Transverse colon (tissue), 4 donors: ENCODE results near the gene POLG. TPM values are rescaled to one million over a fixed set of nuclear protein-coding genes. Genes with fewer than 3 reads are reported as not detected.

Experiments used
- DNase-seq: peaks from one replicate; pipeline ENCODE4 v3.0.0-alpha.2; 2019
- H3K27ac ChIP-seq, 4 donors: fragments of 200-600 bp; sonication (generic); 2 replicates each; pipeline ENCODE4 v1.5.1; 2016 to 2018; ENCODE audit warnings: inconsistent platforms in 4 of 4
- H3K27me3 ChIP-seq: fragments of 200-600 bp; sonication (generic); 2 replicates; pipeline ENCODE4 v1.5.1; 2017; ENCODE audit warnings: inconsistent platforms
- H3K36me3 ChIP-seq, 4 donors: fragments of 200-600 bp; sonication (generic); 2 replicates each; pipeline ENCODE4 v1.5.1; 2017 to 2019; ENCODE audit warnings: inconsistent platforms in 4 of 4
- H3K4me1 ChIP-seq, 4 donors: fragments of 200-600 bp; sonication (generic); 2 replicates each; pipeline ENCODE4 v1.5.1; 2017 to 2020; ENCODE audit warnings: inconsistent platforms in 4 of 4
- H3K4me3 ChIP-seq, 4 donors: fragments of 200-600 bp; sonication (generic); 1 replicate in 1 of 4; 2 replicates in 3 of 4; pipeline versions ENCODE4 v1.5.1 to v1.6.1; 2017 to 2019; ENCODE audit warnings: inconsistent platforms in 4 of 4
- H3K9me3 ChIP-seq, 2 donors: fragments of 200-600 bp; sonication (generic); 2 replicates each; pipeline ENCODE4 v1.5.1; 2017 to 2019; ENCODE audit warnings: inconsistent platforms in 2 of 2
- CTCF ChIP-seq, 5 experiments: fragments of 200-600 bp in 3 of 5; fragments of 450-650 bp in 2 of 5; sonication (generic) in 3 of 5; IDR thresholded peaks; 1 replicate in 2 of 5; 2 replicates in 3 of 5; pipeline ENCODE4 v1.5.1; 2016 to 2017; ENCODE audit warnings: antibody characterized with exemption in 5 of 5, inconsistent platforms in 3 of 5, mild to moderate bottlenecking in 2 of 5, moderate library complexity in 1 of 5
- EP300 ChIP-seq: sonication (generic); formaldehyde crosslinking; IDR thresholded peaks from one replicate; pipeline ENCODE4 v1.6.1; 2017; ENCODE audit warnings: antibody characterized with exemption, low read depth
- POLR2A ChIP-seq: fragments of 450-650 bp; IDR thresholded peaks from one replicate; pipeline ENCODE4 v1.6.1; 2016; ENCODE audit warnings: antibody characterized with exemption, mild to moderate bottlenecking, moderate library complexity
- POLR2AphosphoS5 ChIP-seq, 3 donors: sonication (generic); formaldehyde crosslinking; IDR thresholded peaks; one replicate each; pipeline ENCODE4 v1.6.1; 2016; ENCODE audit warnings: antibody characterized with exemption in 3 of 3
- WGBS, 2 donors: methylation state at CpG; one replicate each; pipeline ENCODE4 v1.1.5; 2018; ENCODE audit warnings: low coverage in 1 of 2; 5-methylcytosine and 5-hydroxymethylcytosine counted together
- in situ Hi-C, 4 donors: fragments of 200-750 bp; cut with MboI; loops; one replicate each; pipeline versions ENCODE4 v1.15.0 to v1.15.1; 2017; ENCODE audit warnings: low sequenced_read_pairs in 3 of 4, low pct_ligation_motif_present in 1 of 4, low pct_unique_long_range_greater_than_20kb in 1 of 4
- intact Hi-C: fragments of 100-400 bp; cut with DNase I; formaldehyde crosslinking; loops from one replicate; pipeline ENCODE4 v1.15.1; 2023; ENCODE audit warnings: low total_unique reads
- total RNA-seq, 4 donors: library from RNA; depleted of rRNA; stranded (reverse); fragments of >200 nt; gene quantifications; one replicate each; pipeline ENCODE4 v1.1.0, GENCODE V29; 2016

POLG gene
- total RNA-seq, 4 donors from 2014 or later, result 64.5 to 204 (median 114) TPM

- Histone ChIP-seq H3K27me3 (peaks cover 99% of the 10 kb centered on the region), H3K27ac (no peak overlapping the region), H3K4me3 (no peak overlapping the region), H3K9me3 (no peaks in the 10 kb centered on the region), H3K4me1 (peaks cover 6 to 20% (median 14%) of the 10 kb centered on the region in 4 donors), H3K36me3 (no peaks in the 10 kb centered on the region)
- intact Hi-C loops, result no loop called here
- DNase-seq, result no peak
- TF ChIP-seq POLR2A (no peak), POLR2AphosphoS5 (IDR thresholded peaks at IDR 0.05) (no peak), CTCF (IDR thresholded peaks at IDR 0.05) (no peak), EP300 (no peak)
- in situ Hi-C loops, result no loop called here
- WGBS, 2 donors, result 17 to 21% methylated on average over 2 to 9 of the region's 9 CpGs
Observed at GRCh38 chr15:89375093-89376005, 40.7 kb upstream of the POLG start.

GRCh38 chr15:89374086-89374981, 39.7 kb upstream of the POLG start:
- no peak for DNase-seq
- intact Hi-C loops (no loop called here), in situ Hi-C loops (loop anchor here in 1 of 4 donors (5.0 kb wide), 1 partner anchor 43 kb away; no protein-coding TSS in a partner anchor)
- H3K27ac ChIP-seq, result no peak overlapping the region
- H3K27me3 ChIP-seq, result peaks cover 99% of the 10 kb centered on the region
- WGBS, 2 donors, result 37 to 40% methylated on average over 10 to 14 of the region's 14 CpGs
- H3K4me3 ChIP-seq, result no peak overlapping the region
- H3K36me3 ChIP-seq, result no peaks in the 10 kb centered on the region
- H3K9me3 ChIP-seq, result no peaks in the 10 kb centered on the region
- H3K4me1 ChIP-seq, result peaks cover 6 to 20% (median 14%) of the 10 kb centered on the region in 4 donors
- no peak for TF ChIP-seq EP300
- no peak for TF ChIP-seq POLR2A
- no peak for TF ChIP-seq POLR2AphosphoS5 (IDR thresholded peaks at IDR 0.05)
- TF ChIP-seq CTCF (IDR thresholded peaks at IDR 0.05), result no peak

- intact Hi-C loops, result no loop called here
- in situ Hi-C loops, result loop anchor here in 1 of 4 donors (5.0 kb wide), 1 partner anchor 45 kb away; no protein-coding TSS in a partner anchor
- no peak overlapping the region for H3K4me3 ChIP-seq
Observed at GRCh38 chr15:89372069-89372935, 37.7 kb upstream of the POLG start.

More at GRCh38 chr15:89372069-89372935, 37.7 kb upstream of the POLG start:
- peaks cover 99% of the 10 kb centered on the region for H3K27me3 ChIP-seq
- no peak overlapping the region for H3K27ac ChIP-seq
- no peak for TF ChIP-seq POLR2AphosphoS5 (IDR thresholded peaks at IDR 0.05)
- no peak for TF ChIP-seq CTCF (IDR thresholded peaks at IDR 0.05)
- TF ChIP-seq POLR2A, result no peak
- no peak for TF ChIP-seq EP300
- H3K36me3 ChIP-seq, result no peaks in the 10 kb centered on the region
- DNase-seq, result no peak
- 0 to 36% methylated on average over 1 to 15 of the region's 15 CpGs for WGBS, 2 donors
- H3K9me3 ChIP-seq, result no peaks in the 10 kb centered on the region
- peaks cover 5 to 16% (median 10%) of the 10 kb centered on the region in 4 donors for H3K4me1 ChIP-seq
